GM20000 (cell line): ENCODE results near the gene GC.

Source experiments
- DNase-seq: peaks from one replicate; pipeline ENCODE4 v3.0.0; 2012; ENCODE audit warnings: low spot score
- CTCF ChIP-seq: IDR thresholded peaks from 2 replicates; pipeline ENCODE4 v1.5.1; 2012; ENCODE audit warnings: mild to moderate bottlenecking, control low read depth; ENCODE audit errors: extremely low read depth, missing control alignments

The GC gene

GRCh38 chr4:71783972-71784371 lies at the start of gene GC:
Gene GC, minus strand, starts transcription at chr4:71784079. Its CDS starts 61 bp downstream, at chr4:71784018.
- no peak for TF ChIP-seq CTCF
- DNase-seq: no peak

- no peak for DNase-seq
- TF ChIP-seq CTCF: no peak
Measured at GRCh38 chr4:71833232-71833900, 49.5 kb upstream of the GC start.

GRCh38 chr4:71832049-71832448 lies 48.2 kb upstream of the GC start:
- no peak for DNase-seq
- TF ChIP-seq CTCF: no peak

- DNase-seq: no peak
- no peak for TF ChIP-seq CTCF
Measured at GRCh38 chr4:71830497-71831190, 46.8 kb upstream of the GC start.

GRCh38 chr4:71828470-71828869 lies 44.6 kb upstream of the GC start:
- no peak for DNase-seq
- no peak for TF ChIP-seq CTCF

- no peak for DNase-seq
- TF ChIP-seq CTCF: no peak
Measured at GRCh38 chr4:71827826-71828225, 43.9 kb upstream of the GC start.

GRCh38 chr4:71816676-71817303 lies 32.9 kb upstream of the GC start:
- TF ChIP-seq CTCF: no peak
- DNase-seq: no peak
